Fibroblast of villous mesenchyme (primary cell): ENCODE results near the gene GPR161. TPM values are rescaled to one million over a fixed set of nuclear protein-coding genes. Genes with fewer than 3 reads are reported as not detected.

Source experiments
- DNase-seq: peaks from one replicate; pipeline ENCODE4 v3.0.0-alpha.2; 2010; ENCODE audit warnings: low read depth
- H3K4me3 ChIP-seq: 2 replicates; pipeline ENCODE4 v1.5.1; 2011; ENCODE audit warnings: low read depth, mild to moderate bottlenecking, low read length
- total RNA-seq: library from RNA; depleted of rRNA; stranded (reverse); fragments of >200 nt; gene quantifications from 2 replicates; pipeline ENCODE4 v1.2.3, GENCODE V29; 2012
- TF ChIP-seq, protein P1 (sequence below): IDR thresholded peaks from 2 replicates; pipeline ENCODE4 v1.5.1; 2012; ENCODE audit warnings: low read depth, mild to moderate bottlenecking, low read length; ENCODE audit not compliant: insufficient read depth

The GPR161 gene
- total RNA-seq, 1 donor, result 13.0 TPM

DNA sequence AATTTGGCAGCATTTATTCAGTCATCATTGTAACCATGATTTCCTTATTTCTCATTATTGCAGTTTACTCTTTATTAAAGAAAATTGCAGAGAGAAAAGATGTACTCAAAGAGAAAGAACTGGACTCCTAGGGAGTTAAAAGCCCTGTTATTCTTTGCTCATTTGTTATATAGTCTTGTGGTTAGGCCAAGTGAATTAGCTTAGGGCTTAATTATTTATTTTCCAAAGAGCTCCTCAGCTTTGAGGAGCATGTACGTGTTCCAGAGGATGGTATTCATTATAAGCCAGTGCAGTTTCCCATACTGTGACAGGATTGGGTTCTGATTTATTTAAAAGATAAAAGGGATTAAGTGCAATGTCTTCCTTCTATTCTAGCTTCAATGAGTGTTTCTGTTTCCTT is 86.4 kb downstream of the GPR161 start:
- DNase-seq, result peak; percentile 9
- TF ChIP-seq, protein P1, sequence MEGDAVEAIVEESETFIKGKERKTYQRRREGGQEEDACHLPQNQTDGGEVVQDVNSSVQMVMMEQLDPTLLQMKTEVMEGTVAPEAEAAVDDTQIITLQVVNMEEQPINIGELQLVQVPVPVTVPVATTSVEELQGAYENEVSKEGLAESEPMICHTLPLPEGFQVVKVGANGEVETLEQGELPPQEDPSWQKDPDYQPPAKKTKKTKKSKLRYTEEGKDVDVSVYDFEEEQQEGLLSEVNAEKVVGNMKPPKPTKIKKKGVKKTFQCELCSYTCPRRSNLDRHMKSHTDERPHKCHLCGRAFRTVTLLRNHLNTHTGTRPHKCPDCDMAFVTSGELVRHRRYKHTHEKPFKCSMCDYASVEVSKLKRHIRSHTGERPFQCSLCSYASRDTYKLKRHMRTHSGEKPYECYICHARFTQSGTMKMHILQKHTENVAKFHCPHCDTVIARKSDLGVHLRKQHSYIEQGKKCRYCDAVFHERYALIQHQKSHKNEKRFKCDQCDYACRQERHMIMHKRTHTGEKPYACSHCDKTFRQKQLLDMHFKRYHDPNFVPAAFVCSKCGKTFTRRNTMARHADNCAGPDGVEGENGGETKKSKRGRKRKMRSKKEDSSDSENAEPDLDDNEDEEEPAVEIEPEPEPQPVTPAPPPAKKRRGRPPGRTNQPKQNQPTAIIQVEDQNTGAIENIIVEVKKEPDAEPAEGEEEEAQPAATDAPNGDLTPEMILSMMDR, result no peak
- no peak overlapping the region for H3K4me3 ChIP-seq

DNA sequence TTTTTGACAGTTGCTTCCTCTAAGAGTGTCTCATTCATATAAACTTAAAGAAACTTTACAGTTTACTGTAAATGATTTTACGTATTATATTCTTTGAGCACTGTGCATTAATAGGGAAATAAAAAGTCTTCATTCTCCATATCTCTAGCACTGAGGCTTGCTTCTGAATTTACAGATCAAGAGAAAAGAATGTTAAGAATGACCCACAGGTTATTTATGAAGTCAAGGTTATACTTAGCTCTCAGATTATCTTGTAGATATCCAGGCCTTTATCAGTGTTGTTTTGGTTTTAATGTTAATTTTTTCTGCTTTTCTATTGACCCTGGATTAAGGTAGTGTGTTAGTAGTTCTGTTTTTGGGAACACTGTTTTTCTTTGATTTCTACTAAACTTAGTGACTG is 91.4 kb downstream of the GPR161 start:
- H3K4me3 ChIP-seq, result no peak overlapping the region
- TF ChIP-seq, protein P1, result no peak
- no peak for DNase-seq

DNA sequence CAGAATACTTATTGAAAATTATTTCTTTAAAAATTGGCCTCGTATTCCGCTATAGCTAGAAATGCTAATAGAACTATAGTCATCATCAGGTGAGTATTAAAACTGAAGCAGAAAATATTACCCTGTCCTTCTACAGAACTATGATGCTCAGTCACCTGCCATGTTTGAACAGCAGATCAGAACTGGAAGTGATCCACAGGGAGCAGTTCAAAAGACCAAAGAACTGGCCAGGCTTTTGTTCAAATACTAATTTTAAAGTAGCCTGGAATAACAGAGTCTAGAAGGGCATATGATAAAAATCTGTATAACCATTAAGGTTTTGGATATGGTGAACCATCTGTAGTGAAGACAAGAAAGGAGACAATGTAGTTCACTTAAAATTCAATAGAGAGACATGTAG is 94.4 kb downstream of the GPR161 start:
- TF ChIP-seq, protein P1, result no peak
- H3K4me3 ChIP-seq, result no peak overlapping the region
- DNase-seq, result no peak

DNA sequence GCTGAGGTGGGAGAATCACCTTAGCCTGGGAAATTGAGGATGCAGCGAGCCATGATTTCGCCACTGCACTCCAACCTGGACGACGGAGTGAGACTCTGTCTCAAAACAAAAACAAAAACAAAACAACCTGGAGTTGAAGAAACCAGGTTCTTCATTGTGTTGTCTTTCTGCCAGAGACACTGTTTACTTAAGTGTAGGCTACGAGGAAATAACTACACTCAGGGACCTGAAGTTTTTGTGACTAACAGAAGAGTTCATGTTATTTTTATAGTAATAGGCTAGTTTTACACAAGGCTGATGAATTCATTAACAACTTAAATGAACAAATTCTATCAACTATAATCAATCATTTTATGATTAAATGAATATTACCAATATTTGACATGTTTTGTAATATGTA is 101.4 kb downstream of the GPR161 start:
- H3K4me3 ChIP-seq, result no peak overlapping the region
- no peak for DNase-seq
- TF ChIP-seq, protein P1, result no peak

DNA sequence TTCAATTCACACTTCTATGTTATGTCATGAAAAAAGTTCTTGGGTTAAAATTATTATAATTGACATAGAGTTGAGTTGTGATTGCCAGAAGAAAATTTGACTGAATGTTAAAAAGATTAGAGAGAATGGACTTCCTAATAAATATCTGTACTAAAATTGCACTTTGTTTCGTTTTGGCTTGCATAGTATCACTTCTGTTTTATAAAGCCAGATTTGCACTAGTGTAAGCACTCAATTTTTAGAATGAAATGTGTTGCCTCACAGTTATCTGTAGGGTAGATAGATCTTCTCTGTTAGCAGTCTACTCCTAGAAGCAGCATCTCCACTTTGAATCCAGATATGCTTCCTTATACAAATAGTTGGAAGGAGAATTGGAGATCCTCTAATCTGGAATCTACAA is 104.7 kb downstream of the GPR161 start:
- H3K4me3 ChIP-seq, result no peak overlapping the region
- TF ChIP-seq, protein P1, result no peak
- DNase-seq, result no peak

DNA sequence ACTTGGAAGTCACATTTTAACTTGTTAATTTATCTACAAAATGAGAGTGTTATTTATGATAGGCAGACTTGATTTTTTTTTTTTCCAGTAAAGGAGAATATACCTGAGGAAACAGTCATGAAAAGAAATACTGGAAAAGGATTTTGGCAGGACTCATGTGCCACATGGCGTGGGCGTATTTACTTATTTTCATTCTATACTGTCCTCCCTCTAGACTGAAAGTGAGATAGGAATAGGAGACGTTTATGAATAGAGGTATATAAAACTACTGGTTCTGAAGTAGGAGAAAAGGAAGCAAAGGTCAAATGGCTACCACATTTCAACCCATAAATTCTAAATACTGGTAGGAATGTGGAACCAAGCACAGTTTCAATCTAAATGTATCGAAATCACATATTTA is 105.1 kb downstream of the GPR161 start:
- TF ChIP-seq, protein P1, result no peak
- no peak overlapping the region for H3K4me3 ChIP-seq
- no peak for DNase-seq

DNA sequence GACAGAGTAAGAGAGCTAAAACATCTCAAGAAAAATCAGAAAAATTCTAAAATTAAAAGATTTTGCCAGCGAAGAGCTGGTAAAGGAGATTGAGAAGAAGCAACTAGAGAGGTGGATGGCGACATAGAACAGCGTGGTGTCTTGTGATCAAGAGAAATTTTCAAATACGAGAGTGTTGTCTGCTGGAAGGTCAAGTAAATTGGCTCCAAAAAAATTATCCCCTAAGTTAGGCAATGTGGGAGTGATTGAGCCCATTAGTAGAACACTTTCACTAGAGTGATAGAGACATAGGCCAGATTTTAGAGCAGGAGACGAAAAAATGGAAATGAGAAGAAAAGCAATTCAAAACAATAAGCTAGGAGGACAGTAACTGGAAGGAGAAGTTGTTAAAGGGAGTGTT is 105.5 kb downstream of the GPR161 start:
- TF ChIP-seq, protein P1, result no peak
- DNase-seq, result no peak
- no peak overlapping the region for H3K4me3 ChIP-seq

Other genes starting within 250 kb of the GPR161 start
- under 0.01 TPM in 1 of 2 replicates, not detected in the other for gene ADCY10, start 222.8 kb downstream of the GPR161 start, total RNA-seq
- 58.0 and 73.4 TPM in 2 replicates for gene DCAF6, start 200.2 kb downstream of the GPR161 start, total RNA-seq
- gene MPC2, start 199.9 kb downstream of the GPR161 start, total RNA-seq, result 30.3 and 33.7 TPM in 2 replicates
- gene TIPRL, start 42.0 kb upstream of the GPR161 start, total RNA-seq, result 28.7 and 45.3 TPM in 2 replicates
- gene SFT2D2, start 89.1 kb upstream of the GPR161 start, total RNA-seq, result 35.1 and 47.1 TPM in 2 replicates
- gene TBX19, start 143.9 kb upstream of the GPR161 start, total RNA-seq, result 0.64 and 0.86 TPM in 2 replicates